Caco-2 (cell line): ENCODE data around the gene ACOT6. TPM values are rescaled to one million over a fixed set of nuclear protein-coding genes. Genes with fewer than 3 reads are reported as not detected.
"Not testable (repeated sequence)": the region's sequence is repeated elsewhere in the genome, so short reads cannot be mapped to it uniquely, and the experiment has no call there.

ENCODE experiments used
- BruUV-seq: library from RNA; stranded (reverse); fragments of 400-500 nt; replicated peaks from 2 replicates; lab custom pipeline; 2021; lab: Mats Ljungman, UMichigan
- CTCF ChIA-PET: fragments of 300-600 bp; sonication (Branson Sonifier 250); formaldehyde crosslinking; loops from one replicate; lab custom pipeline; 2022; ENCODE audit warnings: antibody characterized with exemption; lab: Charles Lee
- POLR2A ChIA-PET: fragments of 300-600 bp; sonication (Branson Sonifier 250); formaldehyde crosslinking; loops from one replicate; lab custom pipeline; 2022; ENCODE audit warnings: antibody characterized with exemption; lab: Charles Lee
- DNase-seq, 2 experiments: peaks; one replicate each; pipeline versions ENCODE4 v3.0.0 to v3.0.0-alpha.2; 2020 to 2022
- H3K27me3 ChIP-seq: replicated peaks from 2 replicates; pipeline ENCODE4 v1.6.0; 2011; ENCODE audit warnings: low read length; ENCODE audit not compliant: control insufficient read depth, insufficient read depth
- H3K36me3 ChIP-seq: 2 replicates; pipeline ENCODE4 v1.5.1; 2011; ENCODE audit warnings: low read length; ENCODE audit not compliant: control insufficient read depth, insufficient read depth
- H3K4me1 ChIP-seq: fragments of 250-450 bp; sonication (Bioruptor Pico); 2 replicates; pipeline ENCODE4 v1.5.1; 2020; ENCODE audit warnings: mild to moderate bottlenecking
- H3K4me3 ChIP-seq: 2 replicates; pipeline ENCODE4 v1.5.1; 2011; ENCODE audit warnings: low read depth, mild to moderate bottlenecking, control low read depth, low read length
- H3K9me3 ChIP-seq: fragments of 250-450 bp; sonication (Bioruptor Pico); 2 replicates; pipeline ENCODE4 v1.5.1; 2020; ENCODE audit warnings: mild to moderate bottlenecking, moderate library complexity
- H3K27ac Mint-ChIP-seq: one replicate; pipeline ENCODE4 v1.8.0; 2022; ENCODE audit warnings: mixed read lengths; ENCODE audit not compliant: unreplicated experiment
- H3K27me3 Mint-ChIP-seq: one replicate; pipeline ENCODE4 v1.8.0; 2022; ENCODE audit warnings: mixed read lengths; ENCODE audit not compliant: insufficient read depth, unreplicated experiment
- H3K36me3 Mint-ChIP-seq: one replicate; pipeline ENCODE4 v1.8.0; 2022; ENCODE audit warnings: mild to moderate bottlenecking, mixed read lengths; ENCODE audit not compliant: insufficient read depth, unreplicated experiment
- H3K4me1 Mint-ChIP-seq: one replicate; pipeline ENCODE4 v1.8.0; 2022; ENCODE audit warnings: low read depth, mixed read lengths; ENCODE audit not compliant: unreplicated experiment
- H3K4me3 Mint-ChIP-seq: one replicate; pipeline ENCODE4 v1.8.0; 2022; ENCODE audit warnings: mild to moderate bottlenecking, moderate library complexity, mixed read lengths; ENCODE audit not compliant: unreplicated experiment
- H3K9me3 Mint-ChIP-seq: one replicate; pipeline ENCODE4 v1.8.0; 2022; ENCODE audit warnings: mixed read lengths; ENCODE audit not compliant: unreplicated experiment
- intact Hi-C: fragments of 100-400 bp; cut with micrococcal nuclease; formaldehyde crosslinking; loops from one replicate; pipeline ENCODE4 v1.10.0; 2022; ENCODE audit not compliant: unreplicated experiment
- total RNA-seq: library from RNA; stranded (reverse); gene quantifications from 2 replicates; pipeline ENCODE4 v1.2.3, GENCODE V29; 2022
- TF ChIP-seq, protein P1 (sequence below), 2 experiments: fragments of 200-600 bp in 1 of 2; IDR thresholded peaks; 1 replicate in 1 of 2; 2 replicates in 1 of 2; pipeline versions ENCODE4 v1.5.1 to v1.8.0; 2011 to 2022; ENCODE audit warnings: antibody characterized with exemption in 1 of 2, control low read depth in 1 of 2, inconsistent platforms in 1 of 2, low read depth in 1 of 2, low read length in 1 of 2, mild to moderate bottlenecking in 1 of 2, moderate library complexity in 1 of 2; ENCODE audit not compliant: insufficient read depth in 1 of 2, severe bottlenecking in 1 of 2, unreplicated experiment in 1 of 2

The ACOT6 gene
- total RNA-seq, 1 experiment from 2014 or later: not detected

DNA sequence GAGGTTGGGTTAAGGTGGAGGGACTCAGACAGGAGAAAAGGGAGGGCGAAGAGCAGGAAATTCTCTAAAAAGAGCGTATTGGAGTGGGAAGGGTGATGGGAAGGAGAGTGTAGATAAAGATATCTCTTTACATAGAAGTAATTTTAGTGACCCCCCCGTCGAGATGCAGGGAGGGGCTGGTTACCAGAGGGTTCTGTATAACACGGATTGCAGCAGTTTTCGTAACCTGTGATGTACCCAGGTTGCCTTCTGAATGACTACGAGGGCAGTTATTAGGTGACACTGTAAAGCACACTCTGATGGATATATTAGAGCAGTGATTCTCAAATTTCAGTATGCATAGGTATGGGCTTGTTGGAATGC, 32.9 kb downstream of the ACOT6 start:
- intact Hi-C loops: loop anchor here (1.0 kb wide), 1 partner anchor 17 kb away; no protein-coding TSS in a partner anchor
- CTCF ChIA-PET: no interaction called here

DNA sequence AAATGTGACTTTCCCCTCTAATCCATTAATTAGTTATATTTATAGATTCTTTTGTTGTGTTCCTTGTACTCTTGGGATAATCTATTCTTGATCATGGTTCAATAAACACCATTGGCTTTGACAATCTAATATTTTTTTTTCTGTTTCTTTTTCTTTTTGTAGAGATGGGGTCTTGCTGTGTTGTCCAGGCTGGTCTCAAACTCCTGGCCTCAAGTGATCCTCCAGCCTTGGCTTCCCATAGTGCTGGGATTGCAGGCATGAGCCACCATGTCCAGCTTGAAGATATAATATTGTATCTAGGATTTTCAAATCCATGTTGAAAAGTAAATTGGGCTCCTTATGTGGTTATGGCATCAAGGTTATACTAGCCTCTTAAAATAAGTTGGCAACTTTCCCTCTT, 38.7 kb downstream of the ACOT6 start:
- ChIA-PET CTCF (no interaction called here), POLR2A (interaction anchor here (0.6 kb wide), 1 partner anchor 63 kb away, joined by 5 read pairs; the partner anchor contains the start of gene PNMA1)
- no peaks in the 10 kb centered on the region for H3K27me3 Mint-ChIP-seq
- DNase-seq: no peak
- H3K36me3 Mint-ChIP-seq: no peaks in the 10 kb centered on the region
- no peaks in the 10 kb centered on the region for H3K4me1 Mint-ChIP-seq
- no peaks in the 10 kb centered on the region for H3K4me1 ChIP-seq
- no peaks in the 10 kb centered on the region for H3K27me3 ChIP-seq
- H3K36me3 ChIP-seq: no peaks in the 10 kb centered on the region; the same call in 1 of the 2 replicates
- H3K9me3 Mint-ChIP-seq: no peaks in the 10 kb centered on the region
- no peak overlapping the region for H3K27ac Mint-ChIP-seq
- intact Hi-C loops: no loop called here
- H3K9me3 ChIP-seq: no peaks in the 10 kb centered on the region
- H3K4me3 ChIP-seq: no peak overlapping the region
- TF ChIP-seq, protein P1, sequence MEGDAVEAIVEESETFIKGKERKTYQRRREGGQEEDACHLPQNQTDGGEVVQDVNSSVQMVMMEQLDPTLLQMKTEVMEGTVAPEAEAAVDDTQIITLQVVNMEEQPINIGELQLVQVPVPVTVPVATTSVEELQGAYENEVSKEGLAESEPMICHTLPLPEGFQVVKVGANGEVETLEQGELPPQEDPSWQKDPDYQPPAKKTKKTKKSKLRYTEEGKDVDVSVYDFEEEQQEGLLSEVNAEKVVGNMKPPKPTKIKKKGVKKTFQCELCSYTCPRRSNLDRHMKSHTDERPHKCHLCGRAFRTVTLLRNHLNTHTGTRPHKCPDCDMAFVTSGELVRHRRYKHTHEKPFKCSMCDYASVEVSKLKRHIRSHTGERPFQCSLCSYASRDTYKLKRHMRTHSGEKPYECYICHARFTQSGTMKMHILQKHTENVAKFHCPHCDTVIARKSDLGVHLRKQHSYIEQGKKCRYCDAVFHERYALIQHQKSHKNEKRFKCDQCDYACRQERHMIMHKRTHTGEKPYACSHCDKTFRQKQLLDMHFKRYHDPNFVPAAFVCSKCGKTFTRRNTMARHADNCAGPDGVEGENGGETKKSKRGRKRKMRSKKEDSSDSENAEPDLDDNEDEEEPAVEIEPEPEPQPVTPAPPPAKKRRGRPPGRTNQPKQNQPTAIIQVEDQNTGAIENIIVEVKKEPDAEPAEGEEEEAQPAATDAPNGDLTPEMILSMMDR (IDR thresholded peaks at IDR 0.05; ENCODE audit: insufficient read depth in 1 of 2, low read depth in 1 of 2, low read length in 1 of 2, severe bottlenecking in 1 of 2, unreplicated experiment in 1 of 2): no peak
- no TSS peak for BruUV-seq
- H3K4me3 Mint-ChIP-seq: no peak overlapping the region

More for the DNA sequence above, 32.9 kb downstream of the ACOT6 start:
- Mint-ChIP-seq H3K36me3 (peaks cover 5% of the 10 kb centered on the region), H3K27me3 (no peaks in the 10 kb centered on the region), H3K4me3 (peak overlapping the region; percentile 85), H3K27ac (peak overlapping the region; percentile 86), H3K4me1 (peaks cover 7% of the 10 kb centered on the region), H3K9me3 (no peaks in the 10 kb centered on the region)
- Histone ChIP-seq H3K27me3 (no peaks in the 10 kb centered on the region), H3K4me1 (peaks cover 5% of the 10 kb centered on the region; the same call in 1 of the 2 replicates), H3K36me3 (no peaks in the 10 kb centered on the region; the same call in 1 of the 2 replicates), H3K4me3 (peak overlapping the region; percentile 88), H3K9me3 (no peaks in the 10 kb centered on the region)
- TSS peak; percentile 64 for BruUV-seq
- no peak for DNase-seq
- TF ChIP-seq, protein P1 (IDR thresholded peaks at IDR 0.05; ENCODE audit: insufficient read depth in 1 of 2, low read depth in 1 of 2, low read length in 1 of 2, severe bottlenecking in 1 of 2, unreplicated experiment in 1 of 2): no peak
- POLR2A ChIA-PET: no interaction called here

DNA sequence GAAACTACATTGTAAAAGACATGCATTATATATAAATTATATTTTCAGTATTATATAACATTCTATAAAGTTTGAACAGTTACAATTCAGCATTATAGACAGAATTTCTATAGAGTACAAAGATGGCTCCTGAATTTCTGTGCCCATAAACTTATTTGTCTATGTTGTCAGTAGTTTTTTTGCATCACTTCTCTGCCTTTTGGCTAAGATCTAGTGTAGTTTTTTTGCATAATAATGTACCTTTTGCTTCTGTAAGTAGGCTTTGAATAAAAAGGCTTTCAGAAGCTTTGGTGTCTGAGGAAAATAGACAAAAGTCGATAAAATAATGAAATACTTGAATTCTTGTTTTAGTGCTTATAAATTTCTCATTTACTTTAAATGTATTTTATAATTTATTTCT, 43.5 kb downstream of the ACOT6 start:
- POLR2A ChIA-PET: no interaction called here
- Histone ChIP-seq H3K27me3 (no peaks in the 10 kb centered on the region), H3K9me3 (no peaks in the 10 kb centered on the region), H3K4me3 (no peak overlapping the region), H3K4me1 (no peaks in the 10 kb centered on the region), H3K36me3 (no peaks in the 10 kb centered on the region)
- TF ChIP-seq, protein P1 (IDR thresholded peaks at IDR 0.05; ENCODE audit: insufficient read depth in 1 of 2, low read depth in 1 of 2, low read length in 1 of 2, severe bottlenecking in 1 of 2, unreplicated experiment in 1 of 2): no peak
- intact Hi-C loops: no loop called here
- no peak for DNase-seq
- H3K4me3 Mint-ChIP-seq: no peak overlapping the region
- no peaks in the 10 kb centered on the region for H3K4me1 Mint-ChIP-seq
- no peaks in the 10 kb centered on the region for H3K27me3 Mint-ChIP-seq
- BruUV-seq: no TSS peak
- no peaks in the 10 kb centered on the region for H3K36me3 Mint-ChIP-seq
- CTCF ChIA-PET: no interaction called here
- no peak overlapping the region for H3K27ac Mint-ChIP-seq
- H3K9me3 Mint-ChIP-seq: no peaks in the 10 kb centered on the region

DNA sequence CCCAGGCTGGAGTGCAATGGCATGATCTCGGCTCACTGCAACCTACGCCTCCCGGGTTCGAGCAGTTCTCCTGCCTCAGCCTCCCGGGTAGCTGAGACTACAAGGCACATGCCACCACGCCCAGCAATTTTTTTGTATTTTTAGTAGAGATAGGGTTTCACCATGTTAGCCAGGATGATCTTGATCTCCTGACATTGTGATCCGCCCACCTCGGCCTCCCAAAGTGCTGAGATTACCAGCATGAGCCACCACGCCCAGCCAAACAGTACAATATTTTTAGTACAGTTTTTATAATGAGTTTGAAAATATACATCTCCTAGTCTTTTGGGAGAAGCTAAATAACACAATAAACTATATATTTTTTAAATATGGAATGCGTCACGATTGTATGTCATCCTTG, 46.9 kb downstream of the ACOT6 start:
- H3K9me3 ChIP-seq, H3K27me3 ChIP-seq, H3K4me3 Mint-ChIP-seq, H3K36me3 ChIP-seq, H3K27me3 Mint-ChIP-seq, H3K9me3 Mint-ChIP-seq, DNase-seq, POLR2A ChIA-PET, H3K27ac Mint-ChIP-seq, H3K4me3 ChIP-seq, intact Hi-C loops, BruUV-seq, CTCF ChIA-PET, H3K36me3 Mint-ChIP-seq: not testable (repeated sequence)
- peaks cover 15% of the 10 kb centered on the region for H3K4me1 ChIP-seq
- H3K4me1 Mint-ChIP-seq: peaks cover 20% of the 10 kb centered on the region
